Testis (tissue), 3 donors: ENCODE results near the gene MLH1. TPM values are rescaled to one million over a fixed set of nuclear protein-coding genes. Genes with fewer than 3 reads are reported as not detected.
A peak's percentile ranks its signal among the peaks of the same experiment; 100 is the strongest.

ENCODE experiments used
- DNase-seq: peaks from one replicate; pipeline ENCODE4 v3.0.0-alpha.2; 2019
- H3K27ac ChIP-seq, 2 donors: fragments of 200-600 bp; sonication (generic); one replicate each; pipeline ENCODE4 v1.5.1; 2019
- H3K27me3 ChIP-seq: fragments of 200-600 bp; sonication (generic); one replicate; pipeline ENCODE4 v1.5.1; 2019
- H3K36me3 ChIP-seq: fragments of 200-600 bp; sonication (generic); one replicate; pipeline ENCODE4 v1.5.1; 2017; ENCODE audit warnings: low read depth; ENCODE audit errors: missing control alignments
- H3K4me1 ChIP-seq: fragments of 200-600 bp; sonication (generic); one replicate; pipeline ENCODE4 v1.5.1; 2019
- H3K4me3 ChIP-seq, 2 donors: fragments of 200-600 bp; sonication (generic); one replicate each; pipeline ENCODE4 v1.5.1; 2017 to 2019
- H3K9me3 ChIP-seq: fragments of 200-600 bp; sonication (generic); one replicate; pipeline ENCODE4 v1.5.1; 2017
- POLR2A ChIP-seq: fragments of 450-650 bp; IDR thresholded peaks from one replicate; pipeline ENCODE4 v1.6.1; 2017; ENCODE audit warnings: antibody characterized with exemption, mild to moderate bottlenecking, moderate library complexity
- WGBS, 2 donors: methylation state at CpG; one replicate each; pipeline ENCODE4 v1.1.5; 2018; 5-methylcytosine and 5-hydroxymethylcytosine counted together
- intact Hi-C: fragments of 100-400 bp; cut with DNase I; formaldehyde crosslinking; loops from one replicate; pipeline ENCODE4 v1.15.1; 2023; ENCODE audit warnings: low total_unique reads
- polyA plus RNA-seq: library from polyadenylated mRNA; stranded (reverse); fragments of 350-450 nt; fragmentation: Illumina TruSeq; extraction: RNeasy Lipid Tissue Mini Kit (QIAGEN cat#74804); gene quantifications from one replicate; pipeline ENCODE4 v1.2.3, GENCODE V29; 2014; ENCODE audit warnings: low read depth, low replicate concordance; ENCODE audit not compliant: insufficient read depth
- total RNA-seq, 2 donors: library from RNA; depleted of rRNA; stranded (reverse); fragments of >200 nt; gene quantifications; one replicate each; pipeline ENCODE4 v1.2.3, GENCODE V29; 2016
- TF ChIP-seq, protein P1 (sequence below), 3 experiments: fragments of 450-650 bp in 2 of 3; fragments of 200-600 bp in 1 of 3; sonication (generic) in 1 of 3; IDR thresholded peaks; one replicate each; pipeline ENCODE4 v1.5.1; 2016 to 2019; ENCODE audit warnings: antibody characterized with exemption in 3 of 3, mild to moderate bottlenecking in 2 of 3, moderate library complexity in 1 of 3

Gene MLH1
- total and polyA plus RNA-seq, 3 donors from 2014 or later: 57.1 to 90.2 (median 64.4) TPM

DNA sequence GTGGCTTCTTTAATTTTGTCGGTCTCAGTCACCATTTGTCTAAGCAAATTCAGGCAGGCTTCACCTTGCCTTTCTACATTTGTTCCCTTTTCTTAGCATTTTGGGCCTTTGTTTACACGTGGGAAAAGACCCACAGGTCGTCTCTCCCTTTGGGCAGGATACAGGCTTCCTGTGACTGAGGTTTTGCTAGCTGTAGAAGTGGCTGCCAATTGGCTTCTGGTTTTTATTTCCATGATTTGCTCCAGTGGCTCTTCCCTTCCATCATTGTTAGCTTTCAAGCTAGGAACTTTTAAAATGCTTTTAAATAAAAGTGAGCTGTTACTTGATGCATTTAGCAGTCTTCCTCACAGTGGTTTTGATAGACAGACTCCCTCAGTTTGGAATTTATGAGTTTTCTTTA is 37.3 kb downstream of the MLH1 start:
- intact Hi-C loops: no loop called here

DNA sequence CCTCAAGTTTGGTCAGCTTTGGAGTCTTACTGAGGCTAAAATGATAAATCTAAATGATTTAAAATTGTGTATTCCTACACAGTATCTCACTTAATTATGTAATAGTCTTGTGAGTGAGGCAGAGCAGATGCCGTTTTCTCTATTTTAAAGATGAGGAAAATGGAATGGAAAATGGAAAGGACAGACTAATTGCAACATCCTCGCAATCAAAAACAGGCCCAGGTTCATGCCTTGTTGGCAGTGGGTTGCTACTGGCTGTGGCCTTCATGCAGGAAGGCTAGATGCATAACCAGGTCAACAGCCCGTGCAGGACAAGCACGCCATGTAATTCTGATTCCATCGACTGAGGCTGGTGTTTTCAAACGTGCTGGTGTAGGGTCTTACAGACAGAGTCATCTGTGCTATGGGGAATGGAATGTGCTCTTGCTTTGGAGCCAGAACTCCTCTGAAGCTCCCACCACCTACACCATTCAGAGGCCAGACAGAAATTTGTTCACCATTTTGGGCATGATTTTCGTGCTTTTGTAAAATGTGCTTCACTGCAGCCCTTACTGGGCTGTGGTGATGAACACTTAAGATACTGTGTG is 37.9 kb downstream of the MLH1 start:
- WGBS, 2 donors: 48 to 73% methylated on average over 7 of the region's 7 CpGs
- peak; percentile 32 for DNase-seq

More for the DNA sequence above, 37.3 kb downstream of the MLH1 start:
- Histone ChIP-seq H3K36me3 (no peaks in the 10 kb centered on the region), H3K4me1 (peaks cover 39% of the 10 kb centered on the region), H3K4me3 (no peak overlapping the region), H3K27ac (peak overlapping the region; percentile 72 to 79), H3K9me3 (no peaks in the 10 kb centered on the region), H3K27me3 (no peaks in the 10 kb centered on the region)
- 46 to 48% methylated on average over 3 of the region's 3 CpGs for WGBS, 2 donors
- no peak for DNase-seq
- TF ChIP-seq, protein P1, sequence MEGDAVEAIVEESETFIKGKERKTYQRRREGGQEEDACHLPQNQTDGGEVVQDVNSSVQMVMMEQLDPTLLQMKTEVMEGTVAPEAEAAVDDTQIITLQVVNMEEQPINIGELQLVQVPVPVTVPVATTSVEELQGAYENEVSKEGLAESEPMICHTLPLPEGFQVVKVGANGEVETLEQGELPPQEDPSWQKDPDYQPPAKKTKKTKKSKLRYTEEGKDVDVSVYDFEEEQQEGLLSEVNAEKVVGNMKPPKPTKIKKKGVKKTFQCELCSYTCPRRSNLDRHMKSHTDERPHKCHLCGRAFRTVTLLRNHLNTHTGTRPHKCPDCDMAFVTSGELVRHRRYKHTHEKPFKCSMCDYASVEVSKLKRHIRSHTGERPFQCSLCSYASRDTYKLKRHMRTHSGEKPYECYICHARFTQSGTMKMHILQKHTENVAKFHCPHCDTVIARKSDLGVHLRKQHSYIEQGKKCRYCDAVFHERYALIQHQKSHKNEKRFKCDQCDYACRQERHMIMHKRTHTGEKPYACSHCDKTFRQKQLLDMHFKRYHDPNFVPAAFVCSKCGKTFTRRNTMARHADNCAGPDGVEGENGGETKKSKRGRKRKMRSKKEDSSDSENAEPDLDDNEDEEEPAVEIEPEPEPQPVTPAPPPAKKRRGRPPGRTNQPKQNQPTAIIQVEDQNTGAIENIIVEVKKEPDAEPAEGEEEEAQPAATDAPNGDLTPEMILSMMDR (IDR thresholded peaks at IDR 0.05): no peak
- no peak for TF ChIP-seq POLR2A

DNA sequence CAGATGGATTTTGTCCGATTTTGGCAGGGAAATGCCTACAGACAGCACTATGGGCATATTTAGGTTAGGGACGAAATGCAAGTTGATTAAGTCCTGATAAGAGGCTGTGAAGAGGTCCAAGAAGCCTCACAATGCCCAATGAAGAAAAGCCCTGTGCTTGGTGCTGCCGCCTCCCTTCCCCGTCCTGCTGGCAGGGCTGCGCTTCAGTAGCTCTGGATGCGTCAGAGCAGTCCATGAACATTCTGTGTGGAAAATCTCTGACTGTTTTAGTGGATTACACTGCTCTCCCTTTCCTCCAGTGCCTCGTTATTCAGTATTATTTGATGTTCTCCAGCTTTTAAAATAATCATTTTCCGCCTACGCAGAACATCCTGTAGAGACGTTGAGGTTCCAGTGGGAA is 39.6 kb downstream of the MLH1 start:
- intact Hi-C loops: no loop called here
- DNase-seq: peak; percentile 39
- Histone ChIP-seq H3K4me1 (peaks cover 39% of the 10 kb centered on the region), H3K27ac (peak overlapping the region; percentile 40 to 79), H3K9me3 (no peaks in the 10 kb centered on the region), H3K36me3 (no peaks in the 10 kb centered on the region), H3K27me3 (no peaks in the 10 kb centered on the region), H3K4me3 (no peak overlapping the region)
- 48 to 69% methylated on average over 10 of the region's 10 CpGs for WGBS, 2 donors
- TF ChIP-seq, protein P1 (IDR thresholded peaks at IDR 0.05): no peak
- no peak for TF ChIP-seq POLR2A

More for the DNA sequence above, 37.9 kb downstream of the MLH1 start:
- no peak overlapping the region for H3K4me3 ChIP-seq
- H3K27ac ChIP-seq: peak overlapping the region; percentile 72 to 79
- no peaks in the 10 kb centered on the region for H3K9me3 ChIP-seq
- H3K27me3 ChIP-seq: no peaks in the 10 kb centered on the region
- intact Hi-C loops: no loop called here
- no peak for TF ChIP-seq POLR2A
- TF ChIP-seq, protein P1 (IDR thresholded peaks at IDR 0.05): no peak
- H3K4me1 ChIP-seq: peaks cover 39% of the 10 kb centered on the region
- H3K36me3 ChIP-seq: no peaks in the 10 kb centered on the region

DNA sequence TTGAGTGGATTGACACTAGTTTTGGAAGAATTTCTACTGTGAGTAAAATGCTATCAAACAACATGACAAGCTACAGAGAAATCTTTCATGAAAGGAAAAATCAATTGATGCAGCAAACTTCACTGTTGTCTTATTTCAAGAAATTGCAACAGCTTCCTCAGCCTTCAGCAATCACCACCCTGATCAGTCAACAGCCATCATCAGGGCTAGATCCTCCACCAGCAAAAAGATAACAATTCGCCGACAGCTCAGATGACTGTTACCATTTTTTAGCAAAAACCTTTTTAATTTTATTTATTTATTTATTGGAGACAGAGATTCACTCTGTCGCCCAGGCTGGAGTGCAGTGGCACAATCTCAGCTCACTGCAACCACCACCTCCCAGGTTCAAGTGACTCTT is 44.0 kb downstream of the MLH1 start:
- TF ChIP-seq, protein P1 (IDR thresholded peaks at IDR 0.05): no peak
- TF ChIP-seq POLR2A: no peak
- no peak overlapping the region for H3K4me3 ChIP-seq
- peaks cover 4% of the 10 kb centered on the region for H3K4me1 ChIP-seq
- no peaks in the 10 kb centered on the region for H3K36me3 ChIP-seq
- H3K27me3 ChIP-seq: no peaks in the 10 kb centered on the region
- H3K27ac ChIP-seq: no peak overlapping the region
- 90 to 93% methylated on average over 3 of the region's 3 CpGs for WGBS, 2 donors
- DNase-seq: no peak
- no peaks in the 10 kb centered on the region for H3K9me3 ChIP-seq
- intact Hi-C loops: no loop called here
